Measurements from ENCODE around the gene PLEKHH3.
A peak's percentile ranks its signal among the peaks of the same experiment; 100 is the strongest.

The PLEKHH3 gene

GRCh38 chr17:42677921-42678781, 1.4 kb upstream of the PLEKHH3 start:
- in situ Hi-C loops (cut with HindIII; ENCODE audit: low sequenced_read_pairs): no loop called here
- TF ChIP-seq CTCF (IDR thresholded peaks at IDR 0.05; ENCODE audit: low read depth, low read length): no peak
- H3K4me3 ChIP-seq (ENCODE audit: low read depth, low read length): peak overlapping the region; percentile 58
- peak; percentile 87 for DNase-seq (ENCODE audit: low read depth, low spot score)

GRCh38 chr17:42677012-42677857, 441 bp upstream of the PLEKHH3 start:
- in situ Hi-C loops (cut with HindIII; ENCODE audit: low sequenced_read_pairs): no loop called here
- peak overlapping the region; percentile 81 for H3K4me3 ChIP-seq (ENCODE audit: low read depth, low read length)
- peak; percentile 100 for DNase-seq (ENCODE audit: low read depth, low spot score)
- TF ChIP-seq CTCF (IDR thresholded peaks at IDR 0.05; ENCODE audit: low read depth, low read length): no peak

DNA sequence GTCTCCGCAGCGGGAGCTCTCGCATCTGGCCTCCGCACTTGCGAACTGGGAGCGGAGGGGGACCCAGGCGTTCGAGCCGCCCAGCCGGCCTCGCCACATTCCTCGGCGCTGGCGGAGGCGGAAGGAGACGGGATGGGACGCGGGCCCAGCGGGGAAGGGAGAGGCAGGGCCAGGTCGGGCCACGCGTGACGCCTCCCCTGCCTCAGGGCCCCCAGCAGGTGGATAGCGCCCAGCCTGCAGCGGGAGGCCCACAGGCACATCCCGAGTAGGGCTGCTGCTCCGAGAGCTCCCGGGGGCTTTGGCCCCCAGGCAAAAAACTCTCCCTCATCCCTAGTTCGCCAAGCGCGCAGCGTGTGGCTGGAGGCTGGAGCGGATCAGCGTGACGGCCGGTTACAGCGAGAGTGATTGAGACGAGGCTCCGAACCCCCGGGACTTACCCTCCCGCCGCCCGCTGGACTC, 800 bp downstream of the PLEKHH3 start:
- DNase-seq (ENCODE audit: low read depth, low spot score): peak; percentile 47
- TF ChIP-seq CTCF (IDR thresholded peaks at IDR 0.05; ENCODE audit: low read depth, low read length): no peak
- H3K4me3 ChIP-seq (ENCODE audit: low read depth, low read length): peak overlapping the region; percentile 81
- in situ Hi-C loops (cut with HindIII; ENCODE audit: low sequenced_read_pairs): no loop called here

DNA sequence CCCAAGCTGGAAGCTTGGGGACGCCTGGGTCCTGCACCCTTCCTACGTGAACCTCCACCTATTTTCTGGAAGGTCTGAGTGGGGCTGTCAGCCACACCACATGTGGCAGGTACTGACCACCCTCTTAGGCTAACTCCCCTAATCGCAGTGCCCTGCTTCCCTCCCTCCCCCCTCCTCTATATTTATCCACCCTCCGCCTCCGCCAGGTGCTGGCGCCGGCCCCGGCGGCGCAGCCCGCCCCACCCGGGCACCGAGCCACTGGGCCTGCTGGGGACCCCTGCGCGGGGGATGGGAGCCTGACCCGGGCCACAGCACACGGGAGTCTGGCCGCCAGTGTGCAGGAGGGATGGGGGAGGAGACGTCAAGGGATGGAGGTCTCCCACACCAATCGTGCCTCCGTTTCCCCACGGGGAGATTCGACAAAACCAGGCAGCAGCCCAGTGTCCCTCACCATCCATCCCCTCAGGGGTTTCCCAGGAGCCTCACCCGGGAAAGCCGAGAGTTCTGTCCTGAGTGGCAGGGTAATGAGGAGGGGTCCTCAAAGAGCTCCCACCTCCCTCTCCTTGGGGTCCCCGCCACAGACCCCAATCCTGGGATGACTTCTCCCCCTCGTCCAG, 1.3 kb downstream of the PLEKHH3 start:
- in situ Hi-C loops (cut with HindIII; ENCODE audit: low sequenced_read_pairs): no loop called here
- TF ChIP-seq CTCF (IDR thresholded peaks at IDR 0.05; ENCODE audit: low read depth, low read length): no peak
- H3K4me3 ChIP-seq (ENCODE audit: low read depth, low read length): peak overlapping the region; percentile 81
- no peak for DNase-seq (ENCODE audit: low read depth, low spot score)

- DNase-seq (ENCODE audit: low read depth, low spot score): no peak
- TF ChIP-seq CTCF (IDR thresholded peaks at IDR 0.05; ENCODE audit: low read depth, low read length): no peak
- in situ Hi-C loops (cut with HindIII; ENCODE audit: low sequenced_read_pairs): no loop called here
- H3K4me3 ChIP-seq (ENCODE audit: low read depth, low read length): peak overlapping the region; percentile 81
Observed at GRCh38 chr17:42674755-42675347, 1.9 kb downstream of the PLEKHH3 start.
